HG03280 (cell line): ENCODE measurements around the gene GNAQ.
A peak's percentile ranks its signal among the peaks of the same experiment; 100 is the strongest.

ENCODE experiments used
- ATAC-seq: cut with Tn5 transposase; IDR thresholded peaks from one replicate; pipeline ENCODE4 v1.9.1; 2021; ENCODE audit warnings: mild to moderate bottlenecking, moderate library complexity; ENCODE audit not compliant: unreplicated experiment

GNAQ gene

GRCh38 chr9:77826116-77826515 is 205.5 kb downstream of the GNAQ start:
- ATAC-seq = no peak

DNA sequence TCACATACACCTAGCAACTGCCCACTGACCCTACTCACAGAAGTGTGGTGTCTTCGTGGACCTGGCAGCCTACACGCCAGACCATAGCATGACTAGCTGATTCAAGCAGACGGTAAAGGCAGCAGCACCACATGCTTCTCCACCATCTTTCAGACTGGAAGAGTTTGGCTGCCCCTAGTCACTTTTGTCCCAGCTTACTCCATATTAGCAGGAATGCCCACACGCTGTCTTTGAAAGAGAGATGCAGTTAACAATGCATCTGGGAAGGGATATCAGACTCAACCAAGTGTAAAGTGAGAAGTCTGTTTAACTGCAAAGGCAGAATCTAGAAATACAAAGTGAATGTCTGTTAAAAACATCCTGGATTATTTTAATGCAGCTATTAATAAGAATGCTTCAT is 206.2 kb downstream of the GNAQ start:
- no peak for ATAC-seq

- no peak for ATAC-seq
Observed at GRCh38 chr9:77820293-77820954, 211.2 kb downstream of the GNAQ start.

GRCh38 chr9:77819657-77820056 is 212.0 kb downstream of the GNAQ start:
- no peak for ATAC-seq

DNA sequence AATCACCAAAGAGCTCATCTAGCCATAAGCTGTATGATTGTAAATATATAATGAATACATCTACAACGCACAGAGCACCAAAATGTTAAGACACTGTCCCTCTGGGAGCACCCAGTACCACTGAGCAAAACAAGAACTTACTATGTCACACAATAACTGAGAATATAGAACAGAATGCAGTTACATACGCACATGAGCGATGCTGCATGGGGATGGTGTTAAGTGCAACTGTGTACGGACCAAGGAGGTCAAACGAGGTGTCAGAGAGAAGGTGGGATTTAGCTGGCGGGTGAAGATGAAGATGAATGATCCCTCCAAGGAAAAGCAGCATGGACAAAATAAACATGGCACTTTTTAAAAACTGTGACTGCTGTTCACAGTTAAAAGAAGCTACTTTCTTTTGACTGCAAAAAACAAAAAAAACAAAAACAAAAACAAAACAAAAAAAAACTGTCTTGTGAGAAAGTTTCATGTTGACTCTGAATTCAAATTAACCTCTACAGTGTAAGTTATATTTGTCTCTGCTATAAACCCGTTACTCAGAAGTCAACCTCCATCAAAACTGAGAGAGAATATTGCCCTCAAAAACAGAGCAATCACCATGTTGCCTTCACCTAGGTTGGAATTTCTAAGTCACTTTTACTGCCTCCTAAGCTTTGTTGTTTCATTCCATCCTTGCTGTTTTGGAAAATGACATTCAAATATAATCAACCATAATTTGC is 213.9 kb downstream of the GNAQ start:
- ATAC-seq = peak; percentile 44

DNA sequence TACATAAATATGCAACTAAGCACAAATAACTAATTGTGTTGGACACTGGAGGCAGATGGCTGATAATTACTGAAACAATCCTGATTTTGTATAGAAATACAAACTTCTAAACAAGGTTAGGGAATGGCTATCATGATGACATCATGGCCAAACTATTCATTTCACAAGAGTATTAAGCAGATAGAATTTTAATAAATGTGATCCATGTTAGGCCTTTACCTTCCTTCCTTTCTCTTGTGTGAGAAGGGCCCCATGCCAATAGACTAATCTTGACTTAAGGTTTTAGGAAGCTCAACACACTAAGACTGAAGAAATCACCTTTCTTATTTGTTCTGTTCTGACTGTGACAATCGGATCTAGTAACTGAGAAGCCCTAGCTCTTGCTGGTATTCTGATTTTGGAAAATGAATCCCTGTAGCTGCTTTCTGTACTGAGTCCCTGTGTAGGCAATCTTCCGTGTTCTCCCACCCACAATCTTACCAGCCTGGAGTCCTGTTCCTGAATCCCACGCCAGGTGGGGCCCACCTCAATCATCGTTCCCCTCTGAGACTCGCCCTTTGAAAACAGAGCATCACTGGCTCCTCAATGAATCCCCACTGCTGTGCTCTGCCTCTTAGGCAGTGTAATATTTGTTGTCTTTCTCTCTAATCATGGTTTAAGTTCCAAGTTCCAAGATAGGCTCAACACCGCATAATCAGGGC is 214.8 kb downstream of the GNAQ start:
- no peak for ATAC-seq

GRCh38 chr9:77815260-77815659 is 216.4 kb downstream of the GNAQ start:
- ATAC-seq = no peak

- ATAC-seq = no peak
Observed at GRCh38 chr9:77811832-77812231, 219.8 kb downstream of the GNAQ start.

DNA sequence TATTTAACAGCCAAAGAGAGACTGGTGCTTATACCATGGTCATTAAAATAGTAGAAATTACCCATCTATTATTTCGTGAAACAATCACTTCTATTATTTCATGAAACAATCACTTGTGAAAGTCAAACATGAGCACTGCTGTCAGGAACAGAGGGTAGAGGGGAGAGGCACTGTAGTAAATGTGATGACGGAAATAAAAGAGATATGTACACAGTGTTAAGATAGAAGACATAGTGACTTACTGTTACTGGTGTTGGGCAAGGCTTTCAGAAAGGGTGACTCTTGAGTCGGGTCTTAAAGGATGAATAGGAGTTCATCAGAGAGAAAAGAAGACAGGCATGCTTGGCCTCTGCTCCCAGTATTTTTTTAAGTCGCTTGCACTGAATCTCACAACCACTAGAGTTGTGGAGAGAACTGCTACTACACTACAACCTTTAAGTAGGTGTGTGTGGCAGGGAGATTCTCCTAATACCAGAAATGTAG is 220.9 kb downstream of the GNAQ start:
- ATAC-seq = no peak

DNA sequence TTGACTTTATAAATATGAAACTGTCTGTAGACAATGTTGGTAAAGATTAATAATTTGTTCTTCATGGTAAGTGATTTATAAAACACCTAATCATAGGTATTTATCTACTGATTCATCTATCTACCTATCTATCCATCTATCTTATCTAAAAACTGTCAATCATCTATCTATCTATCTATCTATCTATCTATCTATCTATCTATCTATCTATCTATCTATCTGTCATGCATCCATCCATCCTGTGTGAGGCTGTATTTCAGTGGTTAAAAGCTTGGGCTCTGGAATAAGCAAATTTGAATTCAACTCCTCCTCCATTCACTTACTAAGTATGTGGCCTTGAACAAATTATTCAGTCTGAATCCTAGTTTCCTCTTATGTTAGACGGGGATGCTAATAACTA is 221.6 kb downstream of the GNAQ start:
- no peak for ATAC-seq

- no peak for ATAC-seq
Observed at GRCh38 chr9:77809552-77809951, 222.1 kb downstream of the GNAQ start.

GRCh38 chr9:77808751-77809081 is 222.9 kb downstream of the GNAQ start:
- no peak for ATAC-seq

- no peak for ATAC-seq
Observed at GRCh38 chr9:77807846-77808750, 223.5 kb downstream of the GNAQ start.

- ATAC-seq = no peak
Observed at GRCh38 chr9:77807281-77807683, 224.3 kb downstream of the GNAQ start.

GRCh38 chr9:77806741-77807140 is 224.9 kb downstream of the GNAQ start:
- no peak for ATAC-seq

- ATAC-seq = no peak
Observed at GRCh38 chr9:77805810-77806209, 225.8 kb downstream of the GNAQ start.

DNA sequence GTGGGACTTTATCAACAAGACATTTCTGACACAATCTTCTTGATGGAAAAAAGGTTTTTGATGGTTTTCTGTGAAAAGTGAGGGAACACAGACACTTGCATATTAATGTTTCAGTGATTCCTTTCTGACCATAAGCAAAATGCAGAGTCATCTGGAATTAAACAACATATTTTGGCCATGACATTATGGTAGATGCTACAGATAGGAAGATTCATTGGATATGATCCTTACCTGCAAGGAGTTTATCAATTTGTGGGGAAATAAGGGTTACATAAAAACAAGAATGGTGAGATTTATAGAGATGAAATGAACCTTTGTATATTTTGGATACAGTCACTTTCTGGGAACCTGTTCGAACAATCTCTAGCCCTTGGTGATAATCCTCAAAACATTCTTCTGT is 228.2 kb downstream of the GNAQ start:
- ATAC-seq = no peak

- no peak for ATAC-seq
Observed at GRCh38 chr9:77802515-77803293, 228.9 kb downstream of the GNAQ start.

GRCh38 chr9:77802064-77802463 is 229.5 kb downstream of the GNAQ start:
- ATAC-seq = no peak

GRCh38 chr9:77800924-77801551 is 230.6 kb downstream of the GNAQ start:
- no peak for ATAC-seq
